Gastrocnemius medialis (tissue), 4 donors: ENCODE data around the gene RPS27L.

Experiments used
- POLR2A ChIP-seq, 2 donors: fragments of 450-650 bp; IDR thresholded peaks; one replicate each; pipeline ENCODE4 v1.6.1; 2017; ENCODE audit warnings: antibody characterized with exemption in 2 of 2, mild to moderate bottlenecking in 2 of 2, moderate library complexity in 2 of 2
- TF ChIP-seq, protein P1 (sequence below), 5 experiments: fragments of 450-650 bp in 3 of 5; fragments of 200-600 bp in 2 of 5; sonication (generic) in 2 of 5; IDR thresholded peaks in 4 of 5; conservative IDR thresholded peaks in 1 of 5; 1 replicate in 4 of 5; 2 replicates in 1 of 5; pipeline ENCODE4 v1.5.1; 2016 to 2019; ENCODE audit warnings: antibody characterized with exemption in 5 of 5, mild to moderate bottlenecking in 3 of 5, moderate library complexity in 3 of 5

DNA sequence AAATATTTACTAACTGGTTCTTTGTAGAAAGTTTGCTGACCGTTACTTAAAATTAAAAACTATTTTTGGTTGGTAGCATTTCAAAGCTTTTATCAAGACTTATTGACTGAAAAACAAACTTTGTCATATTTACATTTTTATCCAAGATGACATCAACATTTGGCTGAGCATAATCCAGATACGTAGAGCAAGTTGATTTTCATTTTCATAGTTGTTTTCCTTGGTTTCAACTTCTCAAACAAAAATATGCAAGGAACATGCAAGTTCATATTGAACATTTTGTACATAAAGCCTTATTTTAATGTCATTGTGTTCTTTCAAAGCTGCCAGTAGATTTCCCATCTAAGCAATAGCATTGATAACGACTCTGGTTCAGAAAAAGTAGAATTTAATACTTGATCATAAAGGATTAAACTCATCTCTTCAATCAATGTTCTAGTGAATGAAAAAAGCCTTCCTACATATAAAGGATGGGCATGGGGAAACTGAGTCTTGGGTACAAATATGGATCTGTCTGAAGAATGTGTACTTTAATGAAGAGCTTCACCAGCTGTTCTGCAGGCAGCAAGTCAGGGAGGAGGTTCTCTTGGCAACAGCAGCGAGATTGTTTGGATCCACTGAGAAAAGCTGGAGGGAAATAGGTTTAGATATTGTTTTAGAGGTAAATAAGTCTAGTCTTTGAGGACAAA, 37.7 kb upstream of the RPS27L start:
- TF ChIP-seq, protein P1, sequence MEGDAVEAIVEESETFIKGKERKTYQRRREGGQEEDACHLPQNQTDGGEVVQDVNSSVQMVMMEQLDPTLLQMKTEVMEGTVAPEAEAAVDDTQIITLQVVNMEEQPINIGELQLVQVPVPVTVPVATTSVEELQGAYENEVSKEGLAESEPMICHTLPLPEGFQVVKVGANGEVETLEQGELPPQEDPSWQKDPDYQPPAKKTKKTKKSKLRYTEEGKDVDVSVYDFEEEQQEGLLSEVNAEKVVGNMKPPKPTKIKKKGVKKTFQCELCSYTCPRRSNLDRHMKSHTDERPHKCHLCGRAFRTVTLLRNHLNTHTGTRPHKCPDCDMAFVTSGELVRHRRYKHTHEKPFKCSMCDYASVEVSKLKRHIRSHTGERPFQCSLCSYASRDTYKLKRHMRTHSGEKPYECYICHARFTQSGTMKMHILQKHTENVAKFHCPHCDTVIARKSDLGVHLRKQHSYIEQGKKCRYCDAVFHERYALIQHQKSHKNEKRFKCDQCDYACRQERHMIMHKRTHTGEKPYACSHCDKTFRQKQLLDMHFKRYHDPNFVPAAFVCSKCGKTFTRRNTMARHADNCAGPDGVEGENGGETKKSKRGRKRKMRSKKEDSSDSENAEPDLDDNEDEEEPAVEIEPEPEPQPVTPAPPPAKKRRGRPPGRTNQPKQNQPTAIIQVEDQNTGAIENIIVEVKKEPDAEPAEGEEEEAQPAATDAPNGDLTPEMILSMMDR (IDR thresholded peaks at IDR 0.05 in 4 of 5, conservative IDR thresholded peaks at IDR 0.05 in 1 of 5), result no peak
- TF ChIP-seq POLR2A (IDR thresholded peaks at IDR 0.05), result no peak
